Hematopoietic multipotent progenitor cell treated with erythropoietin and hydrocortisone succinate and interleukin-3 and kit ligand, for 6 days (in vitro differentiated cells): ENCODE results near the gene LGALS9B.
"Not testable (repeated sequence)": the region's sequence is repeated elsewhere in the genome, so short reads cannot be mapped to it uniquely, and the experiment has no call there.

Source experiments
- DNase-seq: peaks from one replicate; pipeline ENCODE4 v3.0.0-alpha.2; 2015

Gene LGALS9B

DNA sequence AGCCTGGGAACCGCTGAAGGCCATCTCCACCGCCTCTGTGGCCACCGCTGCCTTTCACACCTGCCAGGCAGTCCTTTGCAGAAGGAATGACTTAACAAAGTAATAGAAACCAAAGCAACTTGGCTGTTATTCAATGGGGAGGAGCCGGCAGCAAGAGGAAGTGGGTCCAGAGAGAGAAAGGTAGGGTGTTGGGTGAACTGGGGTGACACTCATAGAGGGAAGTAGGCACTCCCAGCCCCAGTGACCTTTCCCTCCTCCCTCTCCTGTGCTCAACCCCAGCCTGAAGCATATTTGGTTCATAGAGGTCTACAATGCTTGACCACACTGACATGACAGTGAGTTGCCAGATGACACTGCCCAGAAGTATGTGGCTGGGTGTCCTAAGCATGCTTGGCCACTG, at the start of gene LGALS9B:
LGALS9B (minus strand) TSS at position 93 of the 400 bp plus-strand sequence; CDS start at position 24, 69 bp downstream.
- not testable (repeated sequence) for DNase-seq

DNA sequence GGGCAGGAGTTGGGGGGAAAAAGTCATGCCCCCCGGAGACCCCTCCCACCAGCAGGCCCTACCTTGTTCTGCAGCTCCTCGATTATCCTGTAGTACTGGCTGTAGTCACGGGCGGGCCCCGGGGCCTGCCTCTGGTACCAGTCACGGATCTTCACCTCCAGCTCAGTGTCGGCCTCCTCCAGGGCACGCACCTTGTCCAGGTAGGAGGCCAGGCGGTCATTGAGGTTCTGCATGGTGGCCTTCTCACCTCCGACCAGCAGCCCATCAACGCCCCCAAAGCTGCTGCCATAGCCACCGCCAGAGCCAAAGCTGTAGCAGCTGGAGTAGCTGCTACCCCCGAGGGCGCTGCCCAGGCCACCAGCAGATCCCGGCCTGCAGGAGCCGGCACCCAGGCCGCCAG, 49.6 kb upstream of the LGALS9B start:
- not testable (repeated sequence) for DNase-seq

DNA sequence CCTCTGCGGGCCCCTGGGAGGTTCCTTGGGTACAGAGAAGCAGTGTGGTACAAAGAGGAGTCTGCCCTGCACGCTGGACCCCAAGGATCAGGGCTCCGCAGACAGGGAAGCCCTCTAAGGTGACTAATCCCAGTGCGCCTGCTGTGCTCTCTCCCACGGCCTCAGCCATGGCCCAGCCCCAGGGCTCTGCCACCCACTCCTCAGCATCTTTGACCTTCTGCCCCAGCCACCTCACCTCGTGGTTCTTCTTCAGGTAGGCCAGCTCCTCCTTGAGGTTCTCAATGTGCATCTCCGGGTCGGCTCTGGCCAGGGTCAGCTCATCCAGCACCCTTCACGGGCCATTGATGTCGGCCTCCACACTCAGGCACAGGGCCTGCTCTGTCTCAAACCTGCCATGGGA, 47.8 kb upstream of the LGALS9B start:
- not testable (repeated sequence) for DNase-seq

DNA sequence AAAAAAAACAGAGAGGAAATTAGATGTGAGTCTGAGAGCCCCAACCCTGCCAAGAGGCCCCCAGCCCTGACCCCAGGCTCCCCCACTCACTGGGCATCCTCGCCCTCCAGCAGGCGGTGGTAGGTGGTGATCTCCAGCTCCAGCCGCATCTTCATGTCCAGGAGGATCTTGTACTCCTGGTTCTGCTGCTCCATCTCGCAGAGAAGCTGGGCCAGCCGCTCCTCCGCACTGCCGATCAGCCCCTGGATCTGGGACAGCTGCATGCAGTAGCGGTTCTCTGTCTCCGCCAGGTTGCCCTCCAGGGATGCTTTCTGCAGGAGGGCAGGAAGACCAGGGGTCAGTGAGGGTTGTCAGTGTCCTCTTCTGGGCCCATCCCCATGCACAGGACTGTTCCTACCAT, 46.2 kb upstream of the LGALS9B start:
- DNase-seq: not testable (repeated sequence)

DNA sequence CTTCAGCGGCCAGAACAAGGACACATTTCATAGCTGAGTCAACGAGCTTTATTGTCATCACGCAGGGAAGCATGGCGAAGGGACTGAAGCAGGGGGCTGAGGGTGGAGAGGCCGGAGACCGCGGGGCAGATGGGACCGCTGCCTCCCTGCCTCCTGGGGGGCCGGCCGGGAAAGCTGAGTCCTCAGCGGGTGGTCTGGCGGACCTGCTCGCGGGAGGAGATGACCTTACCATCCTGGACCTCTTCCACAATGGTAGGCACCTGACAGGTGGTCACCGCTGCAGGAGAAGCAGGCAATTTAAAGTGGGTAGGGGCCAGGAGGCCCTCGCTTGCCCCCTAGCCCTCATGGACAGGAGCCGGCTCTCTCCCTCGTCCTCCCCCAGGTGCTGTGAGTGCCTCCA, 45.0 kb upstream of the LGALS9B start:
- DNase-seq: not testable (repeated sequence)

DNA sequence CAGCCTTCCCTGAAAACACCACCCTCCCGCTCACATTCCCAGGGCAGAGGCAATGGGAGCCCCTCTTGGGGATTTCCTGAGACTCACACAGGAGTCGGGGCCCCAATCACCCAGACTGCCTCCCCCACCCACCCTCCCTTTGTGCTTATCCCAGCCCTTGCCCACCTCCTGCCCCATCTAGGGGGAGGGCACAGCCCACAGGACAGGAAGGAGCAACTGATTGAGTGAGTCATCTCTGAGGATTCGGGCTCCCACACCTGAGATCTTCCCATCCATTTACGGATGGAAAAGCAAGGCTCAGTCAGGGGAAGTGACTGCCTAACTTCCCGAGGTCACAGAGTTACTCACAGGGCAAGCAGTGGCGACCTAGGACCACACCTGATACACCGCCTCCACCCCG, 44.4 kb upstream of the LGALS9B start:
- DNase-seq: not testable (repeated sequence)

DNA sequence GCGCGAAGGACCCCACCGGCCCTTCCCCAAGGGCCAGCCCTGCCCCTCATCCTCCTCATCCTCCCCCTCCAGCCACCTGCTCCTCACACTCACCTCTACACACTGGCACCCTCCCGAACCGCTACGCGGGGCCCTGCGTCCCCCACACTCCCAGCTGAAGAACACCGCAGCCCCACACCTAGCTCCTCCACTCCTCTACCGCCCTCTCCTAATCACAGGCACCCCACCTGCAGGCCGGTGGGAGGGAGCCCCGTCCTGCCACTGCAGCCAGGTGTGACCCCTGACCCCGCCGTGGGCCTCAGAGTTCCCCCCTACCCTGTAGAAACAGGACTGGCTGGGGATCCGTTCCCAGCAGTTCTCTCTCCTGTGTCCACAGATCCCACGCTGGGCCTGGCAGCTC, 38.0 kb upstream of the LGALS9B start:
- not testable (repeated sequence) for DNase-seq

DNA sequence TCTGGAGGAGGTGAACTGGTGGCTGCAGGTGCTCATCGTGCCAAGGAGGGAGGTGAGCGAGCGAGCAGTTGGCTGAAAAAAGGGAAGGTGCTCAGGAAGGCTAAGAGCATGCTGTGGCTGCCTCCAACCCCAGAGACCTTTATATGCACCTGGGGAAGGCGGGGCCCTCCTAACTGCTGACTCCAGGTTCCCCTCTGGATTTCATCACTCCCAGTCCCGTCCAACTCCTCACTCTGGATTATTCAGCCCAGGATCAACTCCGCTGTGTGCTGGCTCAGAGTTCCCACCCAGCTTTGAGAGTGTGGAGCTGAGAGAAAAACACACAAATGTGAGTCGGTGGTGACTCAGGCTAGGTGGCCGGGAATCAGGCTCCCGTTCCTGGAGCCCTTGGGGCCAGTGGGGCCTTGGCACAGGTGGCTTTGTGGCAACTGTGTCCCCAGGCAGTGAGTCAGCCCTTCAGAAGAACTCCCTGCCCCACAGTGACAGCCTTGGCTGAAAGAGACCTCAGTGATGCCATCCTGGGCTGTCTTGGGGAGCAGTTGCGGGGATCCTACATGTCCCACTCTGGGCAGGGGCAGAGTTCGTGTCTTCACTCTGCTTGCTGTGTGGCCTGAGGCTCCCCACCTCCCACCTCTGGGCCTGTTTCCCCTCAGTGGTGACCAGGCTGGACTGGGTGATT, 37.2 kb upstream of the LGALS9B start:
- not testable (repeated sequence) for DNase-seq

GRCh38 chr17:20501896-20502295, 34.6 kb upstream of the LGALS9B start:
- not testable (repeated sequence) for DNase-seq

- not testable (repeated sequence) for DNase-seq
These were observed 33.0 kb upstream of the LGALS9B start for GRCh38 chr17:20500346-20500745.

- DNase-seq: not testable (repeated sequence)
These were observed 28.1 kb upstream of the LGALS9B start for GRCh38 chr17:20495420-20495819.

DNA sequence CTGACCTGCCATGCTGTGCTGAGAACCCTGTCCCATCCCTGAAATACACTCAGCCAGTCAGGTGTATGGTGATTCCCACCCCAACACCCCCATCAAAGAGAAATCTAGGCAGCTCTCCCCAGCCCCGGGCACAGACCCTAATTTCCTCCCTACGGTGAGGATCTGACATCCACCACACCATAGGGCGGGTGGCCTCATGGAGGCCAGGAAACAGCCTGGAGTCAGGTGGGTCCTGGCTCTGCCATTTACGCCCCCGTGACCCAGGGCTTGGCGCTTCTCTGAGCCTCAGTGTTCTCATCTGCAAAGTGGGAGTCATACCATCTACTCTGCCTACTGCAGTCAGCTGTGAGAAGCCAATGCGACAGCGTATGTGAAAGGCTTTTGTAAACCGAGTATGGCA, 27.4 kb upstream of the LGALS9B start:
- not testable (repeated sequence) for DNase-seq

DNA sequence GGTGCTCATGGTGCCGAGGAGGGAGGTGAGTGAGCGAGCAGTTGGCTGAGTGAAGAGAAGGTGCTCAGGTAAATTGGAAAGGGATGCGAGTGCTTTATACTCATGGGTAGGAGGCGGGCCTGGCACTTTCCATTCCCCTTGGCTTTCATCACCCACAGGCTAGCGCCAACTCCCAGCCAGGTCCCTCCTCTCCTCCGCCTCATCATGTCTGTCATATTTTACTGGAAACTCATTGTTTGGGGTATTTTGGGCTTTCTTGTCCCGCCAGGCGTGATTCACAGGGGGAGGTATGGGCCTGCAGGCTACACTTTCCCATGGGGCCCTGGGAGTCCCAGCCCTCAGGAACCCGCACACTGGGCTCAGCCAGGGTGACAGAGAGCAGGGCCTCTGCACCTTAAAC, 26.8 kb upstream of the LGALS9B start:
- DNase-seq: not testable (repeated sequence)

DNA sequence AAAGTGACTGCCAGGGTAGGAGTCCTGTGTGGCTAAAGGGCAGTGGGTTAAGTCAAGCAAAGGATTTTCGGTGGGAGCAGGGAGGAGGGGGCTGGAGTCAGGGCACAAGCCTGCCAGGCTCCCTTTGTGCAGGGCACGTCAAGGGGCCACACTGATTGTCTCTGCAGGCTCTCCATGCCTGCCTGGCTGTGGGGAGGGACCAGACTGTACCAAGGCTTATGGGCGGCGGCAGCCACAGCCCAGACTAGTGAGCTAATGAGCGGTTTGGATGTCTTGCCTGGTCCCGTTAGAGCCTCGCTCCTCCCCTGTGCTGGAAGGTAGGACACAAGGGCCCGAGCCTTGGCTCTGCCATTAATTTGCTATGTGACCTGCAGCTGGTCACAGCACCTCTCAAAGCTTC, 25.6 kb upstream of the LGALS9B start:
- not testable (repeated sequence) for DNase-seq

DNA sequence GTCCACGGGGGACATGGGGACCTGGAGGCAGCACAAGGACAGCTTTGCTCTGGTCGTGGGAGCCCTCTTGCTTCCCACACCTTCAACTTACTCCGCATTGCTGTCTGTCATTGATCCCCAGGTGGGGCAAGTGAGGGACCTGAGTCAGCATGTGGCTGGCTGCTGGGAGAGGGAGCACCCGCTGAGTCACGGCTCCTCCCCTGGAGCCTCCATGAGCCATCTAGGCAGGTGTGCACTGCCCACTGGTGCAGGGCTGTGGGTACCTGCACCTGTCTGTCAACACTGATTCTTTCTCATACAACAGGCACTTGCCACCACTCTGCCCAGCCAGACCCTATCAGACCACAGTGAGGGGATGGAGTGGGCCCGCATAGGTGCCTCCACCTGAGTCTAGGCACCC, 24.8 kb upstream of the LGALS9B start:
- DNase-seq: not testable (repeated sequence)

DNA sequence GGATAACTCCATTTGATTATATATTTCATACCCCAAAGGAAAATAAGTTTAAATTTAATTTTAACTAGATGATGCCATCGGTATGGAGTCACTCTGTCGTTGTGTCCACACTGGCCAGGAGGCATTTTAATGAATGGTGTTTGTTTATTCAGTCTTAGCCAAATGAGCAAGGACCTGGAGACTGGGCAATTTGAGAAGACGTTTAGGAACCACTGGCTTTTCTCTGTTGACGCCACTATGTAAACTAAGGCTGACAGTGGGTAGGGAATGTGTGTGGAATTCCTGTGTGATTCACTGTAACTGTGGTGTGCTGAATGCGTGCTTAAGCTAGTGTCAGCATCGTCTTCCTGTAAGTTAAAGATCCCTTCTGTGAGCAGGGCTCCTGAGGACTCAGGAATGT, 17.6 kb upstream of the LGALS9B start:
- not testable (repeated sequence) for DNase-seq

DNA sequence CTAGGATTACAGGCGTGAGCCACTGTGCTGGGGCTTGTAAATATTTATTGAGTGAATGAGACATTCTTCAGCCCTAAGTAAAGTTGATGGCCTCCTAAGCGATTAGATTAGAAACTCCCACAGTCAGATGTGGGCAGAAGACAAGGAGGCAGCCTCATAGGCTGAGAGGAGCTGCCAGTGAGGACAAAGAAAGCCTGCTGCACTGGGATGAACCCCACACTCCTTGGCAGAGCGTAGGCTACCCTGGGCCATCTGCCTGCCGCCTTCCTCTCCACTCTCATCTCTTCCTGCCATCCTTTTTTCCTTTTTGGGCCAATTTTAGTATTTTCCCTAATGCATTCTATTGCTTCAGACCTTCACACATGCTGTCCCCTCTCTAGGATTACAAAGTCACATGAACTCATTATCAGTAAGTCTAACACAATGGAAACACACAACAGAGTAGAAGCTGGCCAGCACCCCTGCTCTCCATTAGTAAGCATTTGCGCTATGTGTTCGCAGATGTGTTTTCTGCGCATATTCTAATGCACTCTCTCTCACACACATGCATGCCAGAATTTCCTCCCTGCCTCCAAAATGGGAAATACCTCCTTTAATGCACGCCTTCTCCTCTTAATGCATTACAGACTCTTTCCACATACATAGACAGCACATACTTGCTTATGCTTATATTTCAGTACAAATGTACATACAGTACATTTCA, 12.7 kb upstream of the LGALS9B start:
- DNase-seq: not testable (repeated sequence)

GRCh38 chr17:20477398-20478071, 10.2 kb upstream of the LGALS9B start:
- not testable (repeated sequence) for DNase-seq

- not testable (repeated sequence) for DNase-seq
These were observed 7.9 kb upstream of the LGALS9B start for GRCh38 chr17:20475137-20475831.

DNA sequence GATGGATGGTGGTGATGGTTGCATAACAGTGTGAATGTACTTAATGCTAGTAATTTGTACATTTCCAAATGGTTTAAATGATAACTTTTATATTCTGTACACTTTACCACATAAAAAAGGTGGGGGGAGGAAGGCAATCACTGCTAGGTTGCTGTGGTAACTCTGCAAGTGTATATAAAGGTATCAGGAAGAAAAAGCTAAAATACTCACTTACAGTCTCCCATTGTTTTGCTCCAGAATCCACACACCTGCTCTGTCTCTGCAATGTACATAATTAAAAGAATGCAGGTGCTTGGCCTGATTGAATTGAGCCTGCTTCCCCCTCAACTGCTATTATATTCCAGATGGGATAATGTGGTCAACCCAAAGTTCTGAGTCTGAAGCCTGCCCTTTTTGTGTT, 6.7 kb upstream of the LGALS9B start:
- not testable (repeated sequence) for DNase-seq

DNA sequence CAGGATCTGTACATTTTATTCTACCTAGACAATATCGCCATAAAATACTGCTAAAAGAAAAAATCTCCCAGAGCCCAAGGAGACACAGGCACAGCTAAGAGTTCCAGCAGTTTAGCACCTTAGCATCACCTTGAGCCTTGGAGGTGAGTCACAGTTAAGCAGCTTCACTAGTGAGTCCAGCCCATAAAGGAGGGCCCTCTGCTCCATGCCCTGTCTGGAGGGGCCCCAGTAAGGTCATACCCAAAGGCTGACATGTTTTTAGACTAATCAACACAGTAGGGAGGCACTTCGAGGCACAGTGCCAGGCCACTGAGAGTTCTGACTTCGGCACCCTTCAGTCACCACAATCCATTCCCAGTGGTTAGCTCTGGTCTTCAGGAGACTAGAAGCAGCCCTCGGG, 2.6 kb upstream of the LGALS9B start:
- DNase-seq: not testable (repeated sequence)

DNA sequence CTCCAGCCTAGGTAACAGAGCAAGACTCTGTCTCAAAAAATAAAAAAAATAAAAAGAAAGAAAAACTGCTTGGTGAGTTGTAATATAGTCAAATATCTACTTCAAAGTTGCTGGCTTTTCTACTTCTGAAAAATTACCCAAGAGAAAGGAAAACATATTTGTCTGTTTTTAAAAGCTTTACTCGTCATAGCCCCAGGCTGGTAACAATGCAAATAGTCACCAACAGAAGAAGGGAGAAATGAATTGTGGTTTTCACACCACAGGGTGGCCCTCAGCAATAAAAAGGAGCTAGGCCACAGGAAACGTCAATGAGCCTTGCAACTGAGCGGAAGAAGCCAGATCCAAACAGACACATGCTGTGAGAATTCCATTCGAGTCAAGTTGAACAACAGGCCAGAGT, 1.8 kb upstream of the LGALS9B start:
- not testable (repeated sequence) for DNase-seq

DNA sequence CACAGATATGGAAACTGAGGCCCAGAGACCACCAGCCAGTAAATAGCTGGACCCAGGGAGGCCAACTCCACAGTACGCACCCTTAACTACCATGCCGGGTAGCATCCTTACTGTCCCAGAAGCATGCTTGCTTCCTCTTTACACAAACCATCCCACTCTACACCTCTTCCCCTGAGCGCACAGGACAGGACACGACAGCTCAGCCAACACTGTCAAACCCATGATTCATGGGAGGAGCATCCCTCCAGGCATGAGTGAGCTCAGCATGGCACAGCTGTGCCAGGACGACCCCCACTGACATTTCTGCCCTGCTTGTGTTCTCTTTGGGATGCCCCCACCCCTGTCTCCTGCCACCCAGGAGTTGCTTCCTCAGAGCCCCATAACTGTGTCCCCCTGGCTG, 340 bp downstream of the LGALS9B start:
- DNase-seq: not testable (repeated sequence)
